CD4-positive, alpha-beta memory T cell (primary cell): ENCODE data around the gene SH3BGR. TPM values are rescaled to one million over a fixed set of nuclear protein-coding genes. Genes with fewer than 3 reads are reported as not detected.
A peak's percentile ranks its signal among the peaks of the same experiment; 100 is the strongest.

Experiments used
- CTCF ChIA-PET: fragments of 350-600 bp; sonication (Branson Sonifier 250); formaldehyde crosslinking; loops from one replicate; lab custom pipeline; 2021; ENCODE audit warnings: inconsistent platforms; ENCODE audit not compliant: partially characterized antibody; lab: Charles Lee
- POLR2A ChIA-PET: fragments of 350-600 bp; sonication (Branson Sonifier 250); formaldehyde crosslinking; loops from one replicate; lab custom pipeline; 2021; ENCODE audit not compliant: partially characterized antibody; lab: Charles Lee
- DNase-seq, 5 donors: peaks; one replicate each; pipeline versions ENCODE4 v3.0.0 to v3.0.0-alpha.2; 2020 to 2022; ENCODE audit warnings: mixed read lengths in 1 of 5
- H3K27ac ChIP-seq: one replicate; pipeline ENCODE4 v1.7.0; 2013; ENCODE audit warnings: low read depth, low read length
- H3K27me3 ChIP-seq: 2 replicates; pipeline ENCODE4 v1.7.0; 2013; ENCODE audit warnings: mild to moderate bottlenecking, low read length, moderate library complexity; ENCODE audit not compliant: insufficient read depth
- H3K36me3 ChIP-seq: 2 replicates; pipeline ENCODE4 v1.7.0; 2013; ENCODE audit warnings: mild to moderate bottlenecking, low read length, moderate library complexity; ENCODE audit not compliant: insufficient read depth
- H3K4me1 ChIP-seq: 2 replicates; pipeline ENCODE4 v1.7.0; 2013; ENCODE audit warnings: mild to moderate bottlenecking, low read length, moderate library complexity; ENCODE audit not compliant: insufficient read depth
- H3K4me3 ChIP-seq, 2 donors: one replicate each; pipeline ENCODE4 v1.7.0; 2013; ENCODE audit warnings: low read length in 2 of 2, mild to moderate bottlenecking in 1 of 2
- H3K9me3 ChIP-seq, 2 donors: one replicate each; pipeline ENCODE4 v1.7.0; 2013; ENCODE audit warnings: low read length in 2 of 2, control low read depth in 1 of 2; ENCODE audit not compliant: control insufficient read depth in 1 of 2
- H3K27ac Mint-ChIP-seq, 7 donors: one replicate each; pipeline ENCODE4 v1.8.0; 2020 to 2021; ENCODE audit warnings: mixed read lengths in 7 of 7, mild to moderate bottlenecking in 6 of 7, inconsistent platforms in 3 of 7, moderate library complexity in 3 of 7
- H3K27me3 Mint-ChIP-seq, 2 donors: one replicate each; pipeline ENCODE4 v1.8.0; 2020 to 2021; ENCODE audit warnings: mixed read lengths in 2 of 2
- H3K36me3 Mint-ChIP-seq, 2 donors: one replicate each; pipeline ENCODE4 v1.8.0; 2020 to 2021; ENCODE audit warnings: mixed read lengths in 2 of 2, inconsistent platforms in 1 of 2, mild to moderate bottlenecking in 1 of 2
- H3K4me1 Mint-ChIP-seq, 4 donors: one replicate each; pipeline ENCODE4 v1.8.0; 2020 to 2021; ENCODE audit warnings: mixed read lengths in 4 of 4, mild to moderate bottlenecking in 1 of 4
- H3K4me3 Mint-ChIP-seq, 8 donors: one replicate each; pipeline ENCODE4 v1.8.0; 2020 to 2021; ENCODE audit warnings: mixed read lengths in 8 of 8, mild to moderate bottlenecking in 7 of 8, moderate library complexity in 6 of 8, inconsistent platforms in 3 of 8
- H3K9me3 Mint-ChIP-seq, 8 donors: one replicate each; pipeline ENCODE4 v1.8.0; 2020 to 2021; ENCODE audit warnings: mixed read lengths in 8 of 8, mild to moderate bottlenecking in 5 of 8, inconsistent platforms in 3 of 8, moderate library complexity in 1 of 8
- intact Hi-C: fragments of 100-400 bp; cut with micrococcal nuclease; formaldehyde crosslinking; loops from one replicate; pipeline ENCODE4 v1.15.1; 2023
- polyA plus RNA-seq, 2 donors: library from polyadenylated mRNA; unstranded; fragments of 300-500 nt; fragmentation: Illumina TruSeq; gene quantifications; one replicate each; pipeline ENCODE4 v1.2.3, GENCODE V29; 2021
- total RNA-seq, 2 experiments: library from RNA; stranded (reverse); gene quantifications; one replicate each; pipeline ENCODE4 v1.2.3, GENCODE V29; 2021

The SH3BGR gene
- total and polyA plus RNA-seq, 4 experiments from 2014 or later: 0.58 to 2.5 (median 1.9) TPM

DNA sequence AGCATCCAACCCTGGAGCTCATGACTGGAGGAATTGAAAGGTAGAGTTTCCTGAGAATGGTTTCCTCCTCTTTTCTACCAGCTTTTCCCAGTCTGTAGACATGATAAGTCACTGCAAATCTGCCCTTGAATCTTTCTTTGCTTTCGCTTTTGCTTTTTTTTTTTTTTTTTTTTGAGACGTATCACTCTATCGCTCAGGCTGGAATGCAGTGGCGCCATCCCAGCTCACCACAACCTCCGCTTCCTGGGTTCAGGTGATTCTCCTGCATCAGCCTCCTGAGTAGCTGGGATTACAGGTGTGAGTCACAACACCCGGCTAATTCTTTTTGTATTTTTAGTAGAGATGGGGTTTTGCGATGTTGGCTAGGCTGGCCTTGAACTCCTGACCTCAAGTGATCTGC is 4.5 kb upstream of the SH3BGR start:
- Mint-ChIP-seq H3K9me3 (peaks cover 0 to 2% (median 0%) of the 10 kb centered on the region in 8 donors), H3K4me1 (peaks cover 12 to 18% (median 14%) of the 10 kb centered on the region in 4 donors), H3K27me3 (peaks cover 0 to 7% of the 10 kb centered on the region in 2 donors), H3K27ac (peak overlapping the region in 3 of 7 donors; percentile 2 to 45 (median 12)), H3K36me3 (peaks cover 0 to 3% of the 10 kb centered on the region in 2 donors), H3K4me3 (peak overlapping the region in 4 of 8 donors; percentile 3 to 63 (median 33))
- H3K4me1 ChIP-seq: peaks cover 13% of the 10 kb centered on the region
- intact Hi-C loops: loop anchor here (10.0 kb wide), 1 partner anchor 682 kb away; no protein-coding TSS in a partner anchor
- H3K4me3 ChIP-seq: no peak overlapping the region
- ChIA-PET POLR2A (no interaction called here), CTCF (interaction anchor here (0.9 kb wide), 1 partner anchor 135 kb away, joined by 3 read pairs; no protein-coding TSS in a partner anchor)
- no peak for DNase-seq
- H3K27ac ChIP-seq: no peak overlapping the region
- no peaks in the 10 kb centered on the region for H3K27me3 ChIP-seq
- H3K36me3 ChIP-seq: no peaks in the 10 kb centered on the region
- H3K9me3 ChIP-seq: no peaks in the 10 kb centered on the region

- DNase-seq: no peak
- Mint-ChIP-seq H3K4me3 (no peak overlapping the region), H3K27ac (peak overlapping the region in 1 of 7 donors; percentile 3), H3K27me3 (peaks cover 4 to 12% of the 10 kb centered on the region in 2 donors), H3K4me1 (peaks cover 0 to 1% (median 0%) of the 10 kb centered on the region in 4 donors), H3K36me3 (no peaks in the 10 kb centered on the region), H3K9me3 (no peaks in the 10 kb centered on the region)
- peaks cover 3% of the 10 kb centered on the region for H3K27me3 ChIP-seq
- POLR2A ChIA-PET: no interaction called here
- intact Hi-C loops: no loop called here
- H3K4me3 ChIP-seq: no peak overlapping the region
- no peaks in the 10 kb centered on the region for H3K4me1 ChIP-seq
- no peaks in the 10 kb centered on the region for H3K9me3 ChIP-seq
- no peaks in the 10 kb centered on the region for H3K36me3 ChIP-seq
- no peak overlapping the region for H3K27ac ChIP-seq
- CTCF ChIA-PET: no interaction called here
Observed at GRCh38 chr21:39452207-39452969, 618 bp downstream of the SH3BGR start.

DNA sequence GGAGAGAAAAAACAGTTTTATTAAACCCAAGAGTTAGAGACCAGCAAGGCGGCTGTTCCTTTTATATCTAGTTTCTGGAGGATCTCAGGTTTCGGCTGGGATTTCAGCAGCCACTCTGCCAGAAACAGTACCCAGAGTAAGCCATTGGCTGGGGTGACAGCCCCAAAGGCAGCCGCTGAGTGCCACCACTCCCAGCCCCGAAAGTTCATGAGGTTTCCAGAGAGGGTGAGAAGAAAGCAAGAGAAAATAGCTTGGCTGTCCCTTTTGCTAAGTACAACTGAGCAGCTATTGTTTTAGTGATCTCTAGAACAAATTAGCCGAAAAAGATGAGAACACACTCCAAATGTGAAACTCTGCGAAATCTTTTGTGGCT is 1.2 kb downstream of the SH3BGR start:
- H3K36me3 ChIP-seq: no peaks in the 10 kb centered on the region
- H3K4me3 Mint-ChIP-seq: no peak overlapping the region
- POLR2A ChIA-PET: no interaction called here
- peak overlapping the region in 1 of 7 donors; percentile 3 for H3K27ac Mint-ChIP-seq
- H3K9me3 ChIP-seq: no peaks in the 10 kb centered on the region
- no peaks in the 10 kb centered on the region for H3K9me3 Mint-ChIP-seq
- no peak for DNase-seq
- peaks cover 4 to 12% of the 10 kb centered on the region in 2 donors for H3K27me3 Mint-ChIP-seq
- no peaks in the 10 kb centered on the region for H3K36me3 Mint-ChIP-seq
- no peak overlapping the region for H3K4me3 ChIP-seq
- CTCF ChIA-PET: no interaction called here
- no peaks in the 10 kb centered on the region for H3K4me1 ChIP-seq
- no peak overlapping the region for H3K27ac ChIP-seq
- H3K4me1 Mint-ChIP-seq: peaks cover 0 to under 1% (median 0%) of the 10 kb centered on the region in 4 donors
- intact Hi-C loops: no loop called here
- peaks cover 3% of the 10 kb centered on the region for H3K27me3 ChIP-seq

- H3K27ac Mint-ChIP-seq: no peak overlapping the region
- no peak overlapping the region for H3K4me3 Mint-ChIP-seq
- H3K36me3 Mint-ChIP-seq: no peaks in the 10 kb centered on the region
- POLR2A ChIA-PET: no interaction called here
- Histone ChIP-seq H3K9me3 (no peaks in the 10 kb centered on the region), H3K4me3 (no peak overlapping the region), H3K36me3 (no peaks in the 10 kb centered on the region), H3K4me1 (no peaks in the 10 kb centered on the region), H3K27me3 (peaks cover 3% of the 10 kb centered on the region), H3K27ac (no peak overlapping the region)
- intact Hi-C loops: no loop called here
- no peak for DNase-seq
- CTCF ChIA-PET: interaction anchor here (0.7 kb wide), 1 partner anchor 12 kb away, joined by 3 read pairs; no protein-coding TSS in a partner anchor
- H3K4me1 Mint-ChIP-seq: no peaks in the 10 kb centered on the region
- no peaks in the 10 kb centered on the region for H3K9me3 Mint-ChIP-seq
- peaks cover 4 to 12% of the 10 kb centered on the region in 2 donors for H3K27me3 Mint-ChIP-seq
Observed at GRCh38 chr21:39453571-39454179, 1.9 kb downstream of the SH3BGR start.

DNA sequence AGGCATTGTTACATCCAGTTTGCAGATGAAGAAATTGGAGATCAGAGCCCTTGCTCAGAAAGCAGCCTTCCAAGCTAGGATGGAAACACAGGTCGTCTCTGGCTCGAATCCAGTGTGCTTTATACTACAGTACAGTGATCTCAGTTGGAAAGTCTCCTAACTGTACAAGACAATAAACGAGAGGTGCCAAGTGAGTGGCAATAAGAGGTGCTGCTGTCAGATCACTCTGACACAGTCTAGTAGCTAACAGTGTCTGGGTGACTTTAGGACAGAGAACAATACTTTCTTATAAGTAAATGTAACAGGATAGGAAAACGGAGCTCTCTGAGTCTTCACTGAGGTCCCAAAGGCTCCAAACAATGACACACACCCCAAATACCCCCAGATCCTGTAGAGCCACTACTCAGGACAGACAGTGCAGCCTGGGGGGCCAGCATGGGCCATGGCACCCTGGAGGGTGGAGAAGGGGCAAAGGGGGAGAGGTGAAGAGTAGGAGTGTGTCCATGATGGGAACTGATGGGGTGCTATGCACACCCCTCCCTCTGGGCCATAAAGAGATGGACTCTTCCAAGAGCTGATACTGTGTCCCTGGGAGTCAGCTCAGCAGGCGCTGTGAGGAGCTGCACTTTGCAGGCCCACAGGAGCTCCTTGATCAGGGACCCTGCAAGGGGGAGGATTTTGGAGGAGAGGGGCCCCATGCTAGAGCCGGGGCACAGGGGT is 3.3 kb downstream of the SH3BGR start:
- Histone ChIP-seq H3K4me3 (no peak overlapping the region), H3K4me1 (no peaks in the 10 kb centered on the region), H3K27ac (no peak overlapping the region), H3K36me3 (no peaks in the 10 kb centered on the region), H3K9me3 (no peaks in the 10 kb centered on the region), H3K27me3 (peaks cover 3% of the 10 kb centered on the region)
- H3K27me3 Mint-ChIP-seq: peaks cover 4 to 12% of the 10 kb centered on the region in 2 donors
- H3K9me3 Mint-ChIP-seq: no peaks in the 10 kb centered on the region
- ChIA-PET POLR2A (no interaction called here), CTCF (no interaction called here)
- H3K4me1 Mint-ChIP-seq: no peaks in the 10 kb centered on the region
- no peak for DNase-seq
- no peak overlapping the region for H3K4me3 Mint-ChIP-seq
- no peaks in the 10 kb centered on the region for H3K36me3 Mint-ChIP-seq
- no peak overlapping the region for H3K27ac Mint-ChIP-seq
- intact Hi-C loops: no loop called here

DNA sequence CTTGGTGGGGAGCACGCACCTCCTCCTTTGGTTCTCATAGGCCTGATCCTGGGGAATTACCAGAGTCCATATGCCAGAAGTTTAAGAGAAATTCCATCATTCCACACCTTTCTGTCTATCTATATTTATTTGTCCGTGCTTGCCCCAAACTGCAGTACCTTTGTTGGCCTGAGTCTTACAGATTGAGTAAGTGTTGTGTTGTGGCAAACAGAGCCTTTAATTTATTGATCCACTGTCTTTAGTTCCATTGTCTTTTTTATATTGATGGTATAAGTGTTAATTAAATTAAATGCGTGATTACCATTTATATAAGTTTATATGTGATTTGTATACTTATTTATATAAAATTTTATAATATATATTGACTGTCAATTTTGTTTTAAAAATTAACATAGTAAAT is 4.9 kb downstream of the SH3BGR start:
- H3K27ac ChIP-seq: no peak overlapping the region
- Mint-ChIP-seq H3K27ac (peak overlapping the region in 1 of 7 donors; percentile 46), H3K4me1 (no peaks in the 10 kb centered on the region), H3K27me3 (peaks cover 4 to 10% of the 10 kb centered on the region in 2 donors), H3K36me3 (no peaks in the 10 kb centered on the region), H3K9me3 (no peaks in the 10 kb centered on the region), H3K4me3 (no peak overlapping the region)
- H3K4me1 ChIP-seq: no peaks in the 10 kb centered on the region
- H3K9me3 ChIP-seq: no peaks in the 10 kb centered on the region
- peaks cover 3% of the 10 kb centered on the region for H3K27me3 ChIP-seq
- no peaks in the 10 kb centered on the region for H3K36me3 ChIP-seq
- no peak for DNase-seq
- ChIA-PET CTCF (no interaction called here), POLR2A (no interaction called here)
- intact Hi-C loops: no loop called here
- no peak overlapping the region for H3K4me3 ChIP-seq

GRCh38 chr21:39461419-39461818 is 9.6 kb downstream of the SH3BGR start:
- Histone ChIP-seq H3K9me3 (no peaks in the 10 kb centered on the region), H3K36me3 (no peaks in the 10 kb centered on the region), H3K27ac (no peak overlapping the region), H3K27me3 (no peaks in the 10 kb centered on the region), H3K4me3 (no peak overlapping the region), H3K4me1 (no peaks in the 10 kb centered on the region)
- ChIA-PET POLR2A (no interaction called here), CTCF (no interaction called here)
- Mint-ChIP-seq H3K4me1 (no peaks in the 10 kb centered on the region), H3K27ac (no peak overlapping the region), H3K4me3 (no peak overlapping the region), H3K36me3 (peaks cover 0 to 1% of the 10 kb centered on the region in 2 donors), H3K27me3 (peaks cover 0 to 1% of the 10 kb centered on the region in 2 donors), H3K9me3 (no peaks in the 10 kb centered on the region)
- no peak for DNase-seq
- intact Hi-C loops: no loop called here
